ENCODE data around the gene C1GALT1C1.
"Not testable (repeated sequence)": the region's sequence is repeated elsewhere in the genome, so short reads cannot be mapped to it uniquely, and the experiment has no call there.

Gene C1GALT1C1

GRCh38 chrX:120629667-120630537 lies at the start of gene C1GALT1C1:
TSS of gene C1GALT1C1 (minus strand) at chrX:120630054. CDS start at chrX:120627166, 2,888 bp downstream.
- DNase-seq (ENCODE audit: low spot score) = peak; percentile 90

GRCh38 chrX:120677004-120677652 lies 47.3 kb upstream of the C1GALT1C1 start:
- no peak for DNase-seq (ENCODE audit: low spot score)

- DNase-seq (ENCODE audit: low spot score) = no peak
Measured at GRCh38 chrX:120672841-120673530, 43.1 kb upstream of the C1GALT1C1 start.

GRCh38 chrX:120672389-120672788 lies 42.5 kb upstream of the C1GALT1C1 start:
- no peak for DNase-seq (ENCODE audit: low spot score)

DNA sequence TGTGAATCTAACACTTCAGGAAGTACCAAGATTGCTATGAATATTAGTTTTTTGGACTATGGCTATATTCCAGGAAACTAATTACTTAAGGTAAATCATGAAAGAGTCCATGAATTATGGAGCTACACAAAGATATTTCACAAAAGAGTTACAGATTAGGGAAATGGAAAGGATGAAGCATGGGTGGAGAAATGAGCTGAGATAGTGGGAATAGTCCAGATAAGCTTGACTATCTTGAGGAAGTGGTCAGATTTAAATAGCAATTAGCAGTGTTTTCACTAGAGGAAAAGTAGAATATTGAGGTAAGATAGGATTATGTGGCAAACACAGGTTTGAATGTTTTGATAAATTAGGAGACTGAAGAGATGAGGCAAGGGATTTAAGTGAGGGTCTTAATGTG lies 42.1 kb upstream of the C1GALT1C1 start:
- no peak for DNase-seq (ENCODE audit: low spot score)

GRCh38 chrX:120668357-120668756 lies 38.5 kb upstream of the C1GALT1C1 start:
- DNase-seq (ENCODE audit: low spot score) = no peak

GRCh38 chrX:120664535-120664934 lies 34.7 kb upstream of the C1GALT1C1 start:
- DNase-seq (ENCODE audit: low spot score) = not testable (repeated sequence)

GRCh38 chrX:120664081-120664480 lies 34.2 kb upstream of the C1GALT1C1 start:
- peak; percentile 43 for DNase-seq (ENCODE audit: low spot score)

- no peak for DNase-seq (ENCODE audit: low spot score)
Measured at GRCh38 chrX:120662662-120663061, 32.8 kb upstream of the C1GALT1C1 start.

DNA sequence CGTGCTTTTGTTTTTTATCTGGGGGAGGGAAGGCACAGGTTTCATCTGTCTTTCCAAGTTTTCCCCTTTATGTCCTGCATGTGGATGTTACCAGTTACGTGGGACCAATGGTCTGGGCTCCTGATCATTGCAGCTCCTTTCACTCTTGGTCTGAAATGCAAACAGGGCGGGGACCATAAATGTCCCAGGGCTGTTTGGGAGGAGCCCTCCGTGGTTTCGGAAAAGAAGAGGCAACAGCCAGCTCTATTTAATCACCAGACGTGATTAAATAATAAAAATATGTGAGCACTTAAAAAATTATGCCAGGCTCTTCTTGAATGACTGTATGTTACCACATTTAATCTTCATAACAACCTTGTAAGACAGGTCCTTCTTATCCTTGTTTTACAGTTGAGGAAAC lies 30.8 kb upstream of the C1GALT1C1 start:
- no peak for DNase-seq (ENCODE audit: low spot score)

DNA sequence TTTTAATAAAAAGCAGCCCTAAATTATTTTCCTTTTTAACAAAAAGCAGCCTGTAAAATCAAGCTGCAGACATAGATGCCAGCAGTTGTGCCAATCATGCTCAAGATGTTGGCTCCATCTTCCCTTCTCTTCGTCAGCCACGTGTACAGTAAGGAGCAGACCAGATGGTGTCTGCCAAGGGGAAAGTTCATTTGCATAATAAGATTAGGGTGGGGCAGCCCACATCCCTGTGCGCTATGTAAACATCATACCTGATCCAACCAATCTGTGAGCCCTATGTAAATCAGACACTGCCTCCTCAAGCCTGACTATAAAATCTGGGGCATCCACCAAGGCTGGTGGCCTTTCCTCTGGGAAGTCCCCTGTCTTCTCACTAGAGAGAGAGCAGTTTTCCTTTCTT lies 23.1 kb upstream of the C1GALT1C1 start:
- no peak for DNase-seq (ENCODE audit: low spot score)

- not testable (repeated sequence) for DNase-seq (ENCODE audit: low spot score)
Measured at GRCh38 chrX:120652256-120652655, 22.4 kb upstream of the C1GALT1C1 start.

DNA sequence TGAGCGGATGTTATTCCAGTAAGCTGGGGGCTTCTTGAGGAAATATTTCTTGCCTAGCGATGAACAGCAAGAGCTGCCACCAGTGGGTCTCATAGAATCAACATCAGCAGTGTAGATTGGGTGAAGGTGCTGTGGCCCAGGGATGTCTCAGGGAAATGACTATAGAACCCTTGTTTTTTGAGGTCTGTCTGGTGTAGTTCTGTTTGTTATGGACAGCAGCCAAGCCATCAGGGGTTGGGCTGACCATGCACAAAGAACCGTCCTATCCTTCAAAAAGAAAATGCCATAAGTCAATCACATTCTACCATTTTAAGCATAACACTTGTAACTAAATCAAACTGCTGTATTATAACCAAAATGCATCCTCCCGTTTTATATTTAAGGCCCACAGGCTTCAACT lies 17.3 kb upstream of the C1GALT1C1 start:
- DNase-seq (ENCODE audit: low spot score) = no peak

- DNase-seq (ENCODE audit: low spot score) = no peak
Measured at GRCh38 chrX:120642871-120643270, 13.0 kb upstream of the C1GALT1C1 start.

GRCh38 chrX:120638619-120639018 lies 8.8 kb upstream of the C1GALT1C1 start:
- no peak for DNase-seq (ENCODE audit: low spot score)

- no peak for DNase-seq (ENCODE audit: low spot score)
Measured at GRCh38 chrX:120625371-120625770, 4.5 kb downstream of the C1GALT1C1 start.

DNA sequence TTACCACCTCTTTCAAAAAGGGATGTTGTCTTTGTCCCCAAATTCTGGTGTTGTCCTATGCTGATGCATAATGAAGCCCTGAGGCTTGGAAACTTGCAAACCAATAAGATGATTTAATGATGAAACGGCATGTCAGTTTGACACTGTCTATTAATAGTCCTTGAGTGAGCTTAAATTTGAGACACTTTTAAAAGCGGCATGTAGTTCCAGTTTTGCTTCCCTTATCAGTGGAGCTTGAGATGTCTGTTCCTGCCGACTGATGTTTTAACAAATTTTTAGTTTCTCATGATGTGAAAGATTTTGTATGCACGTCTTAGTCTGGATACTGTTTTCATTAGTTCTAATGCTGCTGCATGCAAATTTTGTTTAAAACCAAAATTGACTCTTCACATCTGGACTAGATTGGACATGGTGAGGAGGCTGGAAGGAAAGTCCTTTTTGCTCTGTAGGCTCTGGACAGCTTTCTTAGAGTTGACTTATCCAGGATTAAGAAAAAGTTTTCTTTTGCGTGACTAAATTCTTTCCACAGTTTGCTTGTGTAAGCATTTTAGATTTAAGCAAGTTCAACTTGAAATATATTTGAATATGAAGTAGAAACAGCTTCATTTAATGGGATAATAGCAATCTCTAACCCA lies 11.7 kb downstream of the C1GALT1C1 start:
- no peak for DNase-seq (ENCODE audit: low spot score)

GRCh38 chrX:120614816-120615215 lies 15.0 kb downstream of the C1GALT1C1 start:
- no peak for DNase-seq (ENCODE audit: low spot score)

DNA sequence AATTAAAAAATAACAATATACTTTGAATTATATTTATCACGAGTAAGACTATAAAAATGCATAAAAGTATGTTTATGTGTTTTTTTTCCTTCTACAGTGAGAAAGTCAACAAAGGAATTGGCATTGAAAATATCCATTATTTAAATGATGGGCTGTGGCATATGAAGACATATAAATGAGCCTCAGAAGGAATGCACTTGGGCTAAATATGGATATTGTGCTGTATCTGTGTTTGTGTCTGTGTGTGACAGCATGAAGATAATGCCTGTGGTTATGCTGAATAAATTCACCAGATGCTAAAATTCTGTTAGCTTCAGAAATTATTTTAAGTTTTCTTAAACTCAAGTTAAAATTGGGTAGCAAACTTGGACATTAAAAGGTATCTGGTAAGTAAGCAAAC lies 17.8 kb downstream of the C1GALT1C1 start:
- no peak for DNase-seq (ENCODE audit: low spot score)

DNA sequence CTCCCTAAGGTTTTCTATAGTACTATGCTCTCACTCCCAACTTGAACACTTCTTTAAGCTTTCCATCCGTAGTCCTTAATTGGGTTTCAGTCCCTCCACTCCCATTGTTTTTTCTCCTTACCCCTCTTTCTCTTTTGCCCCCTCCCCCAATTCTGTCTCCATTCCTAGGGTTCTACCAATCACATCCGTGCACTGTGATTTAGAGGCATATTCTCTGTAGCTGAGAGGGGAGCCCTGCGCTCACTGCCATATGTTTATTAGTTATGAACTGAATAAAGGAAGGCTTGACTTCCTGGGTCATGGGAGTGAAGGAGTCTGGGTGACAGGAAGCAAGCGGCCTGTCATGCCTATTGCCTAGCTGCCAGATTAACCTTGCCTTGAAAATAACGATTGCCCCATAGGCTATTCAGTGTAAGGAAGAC lies 25.5 kb downstream of the C1GALT1C1 start:
- peak; percentile 18 for DNase-seq (ENCODE audit: low spot score)

- peak; percentile 55 for DNase-seq (ENCODE audit: low spot score)
Measured at GRCh38 chrX:120603707-120604360, 26.0 kb downstream of the C1GALT1C1 start, which contains the start of gene MCTS1. TSS of gene MCTS1 (plus strand) at chrX:120604101. CDS start at chrX:120604237, 136 bp downstream.

GRCh38 chrX:120585702-120586101 lies 44.2 kb downstream of the C1GALT1C1 start:
- DNase-seq (ENCODE audit: low spot score) = no peak
